HG03066 (cell line): Measurements from ENCODE around the gene DPYSL4.

Source experiments
- ATAC-seq: cut with Tn5 transposase; IDR thresholded peaks from one replicate; pipeline ENCODE4 v1.9.1; 2021; ENCODE audit warnings: low read depth; ENCODE audit not compliant: unreplicated experiment

DPYSL4 gene

GRCh38 chr10:132162590-132163277 lies 24.0 kb upstream of the DPYSL4 start:
- no peak for ATAC-seq

- ATAC-seq, result peak; percentile 77
These were observed 23.4 kb upstream of the DPYSL4 start for GRCh38 chr10:132163278-132163765.

GRCh38 chr10:132163826-132164515 lies 22.8 kb upstream of the DPYSL4 start:
- no peak for ATAC-seq

GRCh38 chr10:132164761-132165278 lies 21.9 kb upstream of the DPYSL4 start:
- no peak for ATAC-seq

- no peak for ATAC-seq
These were observed 21.2 kb upstream of the DPYSL4 start for GRCh38 chr10:132165416-132165980.

GRCh38 chr10:132166216-132166950 lies 20.4 kb upstream of the DPYSL4 start:
- no peak for ATAC-seq

- no peak for ATAC-seq
These were observed 19.6 kb upstream of the DPYSL4 start for GRCh38 chr10:132167041-132167674.

GRCh38 chr10:132167976-132168375 lies 18.8 kb upstream of the DPYSL4 start:
- ATAC-seq, result no peak

GRCh38 chr10:132168571-132169030 lies 18.1 kb upstream of the DPYSL4 start:
- ATAC-seq, result no peak

- no peak for ATAC-seq
These were observed 17.6 kb upstream of the DPYSL4 start for GRCh38 chr10:132169031-132169765.

- ATAC-seq, result no peak
These were observed 16.8 kb upstream of the DPYSL4 start for GRCh38 chr10:132169766-132170560.

- no peak for ATAC-seq
These were observed 16.0 kb upstream of the DPYSL4 start for GRCh38 chr10:132170561-132171361.

GRCh38 chr10:132172091-132173066 lies 14.4 kb upstream of the DPYSL4 start:
- ATAC-seq, result no peak

GRCh38 chr10:132173185-132173584 lies 13.6 kb upstream of the DPYSL4 start:
- ATAC-seq, result no peak

- no peak for ATAC-seq
These were observed 12.5 kb upstream of the DPYSL4 start for GRCh38 chr10:132174237-132174636.

- no peak for ATAC-seq
These were observed 11.3 kb upstream of the DPYSL4 start for GRCh38 chr10:132175408-132175807.
